WTC11 (cell line): ENCODE results near the gene IRF3. TPM values are rescaled to one million over a fixed set of nuclear protein-coding genes. Genes with fewer than 3 reads are reported as not detected.

Experiments
- ATF1 ChIP-seq: sonication (generic); formaldehyde crosslinking; IDR thresholded peaks from 2 replicates; pipeline ENCODE4 v1.8.1; 2023; ENCODE audit warnings: mild to moderate bottlenecking, moderate library complexity, missing genetic modification reagents
- ATF6 ChIP-seq: sonication (generic); formaldehyde crosslinking; IDR thresholded peaks from 2 replicates; pipeline ENCODE4 v1.8.1; 2023; ENCODE audit warnings: mild to moderate bottlenecking, missing genetic modification reagents
- ERG ChIP-seq: fragments of 250-450 bp; sonication (Bioruptor Pico); IDR thresholded peaks from 2 replicates; pipeline ENCODE4 v1.8.0; 2021; ENCODE audit warnings: mild to moderate bottlenecking
- ESRRA ChIP-seq: sonication (generic); formaldehyde crosslinking; IDR thresholded peaks from 2 replicates; pipeline ENCODE4 v1.8.1; 2022; ENCODE audit warnings: mild to moderate bottlenecking, missing genetic modification reagents, borderline replicate concordance
- ETV6 ChIP-seq: sonication (generic); formaldehyde crosslinking; IDR thresholded peaks from 2 replicates; pipeline ENCODE4 v1.8.1; 2022; ENCODE audit warnings: mild to moderate bottlenecking, missing genetic modification reagents
- FOXJ3 ChIP-seq: sonication (generic); formaldehyde crosslinking; IDR thresholded peaks from 2 replicates; pipeline ENCODE4 v1.9.0; 2021; ENCODE audit warnings: missing genetic modification reagents, mild to moderate bottlenecking, borderline replicate concordance
- HMGXB4 ChIP-seq: sonication (generic); formaldehyde crosslinking; IDR thresholded peaks from 2 replicates; pipeline ENCODE4 v1.8.1; 2023; ENCODE audit warnings: mild to moderate bottlenecking, moderate library complexity, missing genetic modification reagents
- JUN ChIP-seq: sonication (generic); formaldehyde crosslinking; IDR thresholded peaks from 2 replicates; pipeline ENCODE4 v1.8.0; 2023; ENCODE audit warnings: mild to moderate bottlenecking, missing genetic modification reagents
- NR1H2 ChIP-seq: sonication (generic); formaldehyde crosslinking; IDR thresholded peaks from 2 replicates; pipeline ENCODE4 v1.9.0; 2021; ENCODE audit warnings: mild to moderate bottlenecking, moderate library complexity, missing genetic modification reagents
- PRRX2 ChIP-seq: fragments of 250-450 bp; sonication (Bioruptor Pico); IDR thresholded peaks from 2 replicates; pipeline ENCODE4 v1.8.0; 2021; ENCODE audit warnings: mild to moderate bottlenecking
- SMAD3 ChIP-seq: sonication (generic); formaldehyde crosslinking; IDR thresholded peaks from 2 replicates; pipeline ENCODE4 v1.8.0; 2022; ENCODE audit warnings: missing genetic modification reagents, mild to moderate bottlenecking, borderline replicate concordance
- SMAD4 ChIP-seq: sonication (generic); formaldehyde crosslinking; IDR thresholded peaks from 2 replicates; pipeline ENCODE4 v1.8.0; 2022; ENCODE audit warnings: mild to moderate bottlenecking, missing genetic modification reagents
- SP1 ChIP-seq: sonication (generic); formaldehyde crosslinking; conservative IDR thresholded peaks from 2 replicates; pipeline ENCODE4 v1.8.1; 2022; ENCODE audit warnings: missing genetic modification reagents
- STAT6 ChIP-seq: sonication (generic); formaldehyde crosslinking; conservative IDR thresholded peaks from 2 replicates; pipeline ENCODE4 v1.8.1; 2023; ENCODE audit warnings: mild to moderate bottlenecking, low read depth, missing genetic modification reagents, moderate library complexity
- TEAD1 ChIP-seq: sonication (generic); formaldehyde crosslinking; IDR thresholded peaks from 2 replicates; pipeline ENCODE4 v1.8.0; 2022; ENCODE audit warnings: mild to moderate bottlenecking, missing genetic modification reagents
- TEAD4 ChIP-seq: sonication (generic); formaldehyde crosslinking; IDR thresholded peaks from 2 replicates; pipeline ENCODE4 v1.8.0; 2022; ENCODE audit warnings: mild to moderate bottlenecking, missing genetic modification reagents
- USF2 ChIP-seq: sonication (generic); formaldehyde crosslinking; IDR thresholded peaks from 2 replicates; pipeline ENCODE4 v1.8.1; 2023; ENCODE audit warnings: mild to moderate bottlenecking, missing genetic modification reagents, moderate library complexity
- ZNF317 ChIP-seq: sonication (generic); formaldehyde crosslinking; IDR thresholded peaks from 2 replicates; pipeline ENCODE4 v1.8.1; 2023; ENCODE audit warnings: low read depth, mild to moderate bottlenecking, moderate library complexity, missing genetic modification reagents, borderline replicate concordance
- total RNA-seq: library from RNA; stranded (reverse); gene quantifications from 3 replicates; pipeline ENCODE4 v1.2.3, GENCODE V29; 2021
- TF ChIP-seq, protein P1 (sequence below): sonication (generic); formaldehyde crosslinking; IDR thresholded peaks from 2 replicates; pipeline ENCODE4 v1.8.1; 2023; ENCODE audit warnings: mild to moderate bottlenecking, missing genetic modification reagents, moderate library complexity
- TF ChIP-seq, protein P2 (sequence below): sonication (generic); formaldehyde crosslinking; IDR thresholded peaks from 2 replicates; pipeline ENCODE4 v1.8.0; 2022; ENCODE audit warnings: mild to moderate bottlenecking, missing genetic modification reagents
- TF ChIP-seq, protein P3 (sequence below): sonication (generic); formaldehyde crosslinking; IDR thresholded peaks from 2 replicates; pipeline ENCODE4 v1.8.0; 2023; ENCODE audit warnings: missing genetic modification reagents
- TF ChIP-seq, protein P4 (sequence below): fragments of 250-450 bp; sonication (Bioruptor Pico); IDR thresholded peaks from 2 replicates; pipeline ENCODE4 v1.9.0; 2021; ENCODE audit warnings: mild to moderate bottlenecking, borderline replicate concordance

Gene IRF3
- total RNA-seq, 1 experiment from 2014 or later: 165 TPM

DNA sequence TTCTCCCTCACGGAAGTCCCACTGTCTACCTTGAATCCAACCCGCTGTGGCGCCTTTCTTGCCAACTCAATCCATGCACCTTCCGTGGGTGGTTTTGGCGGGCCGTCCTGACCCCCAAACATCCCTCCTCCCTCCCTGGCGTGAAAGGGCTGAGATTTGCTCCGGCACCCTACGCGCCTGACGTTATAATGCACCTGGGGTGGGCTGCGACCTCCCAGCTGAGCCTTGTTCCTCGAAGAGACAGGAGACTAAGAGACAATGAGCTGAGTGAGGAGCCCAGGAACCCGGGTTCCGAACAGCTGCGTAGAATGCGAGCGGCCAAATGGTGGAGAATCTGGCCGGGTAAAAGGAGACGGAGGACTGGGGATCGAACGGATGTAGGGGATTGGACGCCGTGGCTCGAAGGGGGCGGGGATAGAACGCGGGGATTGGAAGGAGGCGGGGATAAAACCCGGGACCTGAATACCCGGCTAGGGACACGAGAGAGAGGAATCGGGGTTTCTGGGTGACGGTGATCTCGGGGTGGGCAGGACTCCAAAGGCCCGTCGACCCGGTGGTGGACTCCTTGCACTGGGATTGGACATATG is 25.1 kb upstream of the IRF3 start, which contains the start of gene CPT1C (continued):
- 0 out of 2 replicates have a peak, but pooled peaks have one; percentile 72 for TF ChIP-seq ERG (CRISPR knock-in tag)
- TF ChIP-seq, protein P1, sequence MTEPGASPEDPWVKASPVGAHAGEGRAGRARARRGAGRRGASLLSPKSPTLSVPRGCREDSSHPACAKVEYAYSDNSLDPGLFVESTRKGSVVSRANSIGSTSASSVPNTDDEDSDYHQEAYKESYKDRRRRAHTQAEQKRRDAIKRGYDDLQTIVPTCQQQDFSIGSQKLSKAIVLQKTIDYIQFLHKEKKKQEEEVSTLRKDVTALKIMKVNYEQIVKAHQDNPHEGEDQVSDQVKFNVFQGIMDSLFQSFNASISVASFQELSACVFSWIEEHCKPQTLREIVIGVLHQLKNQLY (CRISPR knock-in tag): no peak
- peak; percentile 59; the same call in 1 of the 2 replicates for TF ChIP-seq ATF6
- TF ChIP-seq USF2: 0 out of 2 replicates have a peak, but pooled peaks have one; percentile 20
- TF ChIP-seq SMAD4: no peak
- peak; percentile 89 for TF ChIP-seq TEAD1 (CRISPR knock-in tag)
- TF ChIP-seq, protein P2, sequence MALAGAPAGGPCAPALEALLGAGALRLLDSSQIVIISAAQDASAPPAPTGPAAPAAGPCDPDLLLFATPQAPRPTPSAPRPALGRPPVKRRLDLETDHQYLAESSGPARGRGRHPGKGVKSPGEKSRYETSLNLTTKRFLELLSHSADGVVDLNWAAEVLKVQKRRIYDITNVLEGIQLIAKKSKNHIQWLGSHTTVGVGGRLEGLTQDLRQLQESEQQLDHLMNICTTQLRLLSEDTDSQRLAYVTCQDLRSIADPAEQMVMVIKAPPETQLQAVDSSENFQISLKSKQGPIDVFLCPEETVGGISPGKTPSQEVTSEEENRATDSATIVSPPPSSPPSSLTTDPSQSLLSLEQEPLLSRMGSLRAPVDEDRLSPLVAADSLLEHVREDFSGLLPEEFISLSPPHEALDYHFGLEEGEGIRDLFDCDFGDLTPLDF (CRISPR knock-in tag): no peak
- TF ChIP-seq, protein P3, sequence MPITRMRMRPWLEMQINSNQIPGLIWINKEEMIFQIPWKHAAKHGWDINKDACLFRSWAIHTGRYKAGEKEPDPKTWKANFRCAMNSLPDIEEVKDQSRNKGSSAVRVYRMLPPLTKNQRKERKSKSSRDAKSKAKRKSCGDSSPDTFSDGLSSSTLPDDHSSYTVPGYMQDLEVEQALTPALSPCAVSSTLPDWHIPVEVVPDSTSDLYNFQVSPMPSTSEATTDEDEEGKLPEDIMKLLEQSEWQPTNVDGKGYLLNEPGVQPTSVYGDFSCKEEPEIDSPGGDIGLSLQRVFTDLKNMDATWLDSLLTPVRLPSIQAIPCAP: 0 out of 2 replicates have a peak, but pooled peaks have one; percentile 19
- peak; percentile 37; the same call in 1 of the 2 replicates for TF ChIP-seq ETV6
- 0 out of 2 replicates have a peak, but pooled peaks have one; percentile 50 for TF ChIP-seq JUN
- TF ChIP-seq NR1H2 (CRISPR knock-in tag): no peak
- peak; percentile 77; the same call in 1 of the 2 replicates for TF ChIP-seq PRRX2 (CRISPR knock-in tag)
- no peak for TF ChIP-seq STAT6 (CRISPR knock-in tag)
- peak; percentile 82; the same call in 1 of the 2 replicates for TF ChIP-seq SMAD3 (CRISPR knock-in tag)
- no peak for TF ChIP-seq ESRRA
- no peak for TF ChIP-seq TEAD4 (CRISPR knock-in tag)
- 0 out of 2 replicates have a peak, but pooled peaks have one; percentile 51 for TF ChIP-seq SP1 (CRISPR knock-in tag)
- TF ChIP-seq HMGXB4 (CRISPR knock-in tag): no peak
- TF ChIP-seq FOXJ3 (CRISPR knock-in tag): 0 out of 2 replicates have a peak, but pooled peaks have one; percentile 60
- TF ChIP-seq ZNF317: no peak
- no peak for TF ChIP-seq ATF1
- TF ChIP-seq, protein P4, sequence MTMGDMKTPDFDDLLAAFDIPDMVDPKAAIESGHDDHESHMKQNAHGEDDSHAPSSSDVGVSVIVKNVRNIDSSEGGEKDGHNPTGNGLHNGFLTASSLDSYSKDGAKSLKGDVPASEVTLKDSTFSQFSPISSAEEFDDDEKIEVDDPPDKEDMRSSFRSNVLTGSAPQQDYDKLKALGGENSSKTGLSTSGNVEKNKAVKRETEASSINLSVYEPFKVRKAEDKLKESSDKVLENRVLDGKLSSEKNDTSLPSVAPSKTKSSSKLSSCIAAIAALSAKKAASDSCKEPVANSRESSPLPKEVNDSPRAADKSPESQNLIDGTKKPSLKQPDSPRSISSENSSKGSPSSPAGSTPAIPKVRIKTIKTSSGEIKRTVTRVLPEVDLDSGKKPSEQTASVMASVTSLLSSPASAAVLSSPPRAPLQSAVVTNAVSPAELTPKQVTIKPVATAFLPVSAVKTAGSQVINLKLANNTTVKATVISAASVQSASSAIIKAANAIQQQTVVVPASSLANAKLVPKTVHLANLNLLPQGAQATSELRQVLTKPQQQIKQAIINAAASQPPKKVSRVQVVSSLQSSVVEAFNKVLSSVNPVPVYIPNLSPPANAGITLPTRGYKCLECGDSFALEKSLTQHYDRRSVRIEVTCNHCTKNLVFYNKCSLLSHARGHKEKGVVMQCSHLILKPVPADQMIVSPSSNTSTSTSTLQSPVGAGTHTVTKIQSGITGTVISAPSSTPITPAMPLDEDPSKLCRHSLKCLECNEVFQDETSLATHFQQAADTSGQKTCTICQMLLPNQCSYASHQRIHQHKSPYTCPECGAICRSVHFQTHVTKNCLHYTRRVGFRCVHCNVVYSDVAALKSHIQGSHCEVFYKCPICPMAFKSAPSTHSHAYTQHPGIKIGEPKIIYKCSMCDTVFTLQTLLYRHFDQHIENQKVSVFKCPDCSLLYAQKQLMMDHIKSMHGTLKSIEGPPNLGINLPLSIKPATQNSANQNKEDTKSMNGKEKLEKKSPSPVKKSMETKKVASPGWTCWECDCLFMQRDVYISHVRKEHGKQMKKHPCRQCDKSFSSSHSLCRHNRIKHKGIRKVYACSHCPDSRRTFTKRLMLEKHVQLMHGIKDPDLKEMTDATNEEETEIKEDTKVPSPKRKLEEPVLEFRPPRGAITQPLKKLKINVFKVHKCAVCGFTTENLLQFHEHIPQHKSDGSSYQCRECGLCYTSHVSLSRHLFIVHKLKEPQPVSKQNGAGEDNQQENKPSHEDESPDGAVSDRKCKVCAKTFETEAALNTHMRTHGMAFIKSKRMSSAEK: no peak
- TF ChIP-seq, all 79 proteins: peak for 16
